GDM1 (cell line): ENCODE results near the gene TMEM255A.
"Not testable (repeated sequence)": the region's sequence is repeated elsewhere in the genome, so short reads cannot be mapped to it uniquely, and the experiment has no call there.

Source experiments
- DNase-seq: peaks from one replicate; lab custom pipeline; 2025; lab: John Stamatoyannopoulos, UW

The TMEM255A gene

GRCh38 chrX:120310861-120311726 lies at the start of gene TMEM255A:
TMEM255A (minus strand) TSS chrX:120311461; CDS start chrX:120311309, 152 bp downstream.
- no peak for DNase-seq

DNA sequence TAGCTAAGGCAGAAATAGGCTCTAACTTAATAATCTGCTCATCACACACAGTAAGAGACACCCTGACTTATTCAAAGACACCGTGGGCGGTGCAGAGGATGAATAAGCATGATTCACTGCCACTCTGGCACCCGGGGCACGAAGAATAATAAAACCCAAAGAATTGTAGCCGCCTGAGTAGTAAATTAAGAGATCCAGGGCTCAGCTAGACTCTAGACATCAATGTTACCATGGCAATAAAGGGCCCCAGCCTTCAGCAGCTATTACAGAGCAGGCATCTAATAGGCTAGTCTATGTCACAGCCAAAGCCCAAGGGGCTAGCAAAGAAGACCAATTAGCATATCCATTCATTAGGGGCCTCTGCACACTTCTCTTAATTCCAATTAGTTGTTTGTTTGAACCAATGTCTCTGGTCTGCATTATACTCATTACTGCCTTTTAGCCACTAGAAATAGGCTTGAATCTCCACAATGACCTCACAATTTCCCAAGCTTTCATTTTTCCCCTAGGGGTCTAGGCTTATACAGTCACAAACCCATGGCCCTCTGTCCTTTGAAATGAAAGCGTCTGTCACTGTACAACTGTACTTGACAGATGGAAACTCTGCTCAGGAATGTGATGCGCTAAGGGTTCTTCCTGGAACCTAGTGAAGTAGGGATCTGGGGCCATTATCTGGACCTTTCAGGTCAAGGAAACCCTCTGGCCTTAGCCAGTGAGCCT lies 47.6 kb upstream of the TMEM255A start:
- no peak for DNase-seq

GRCh38 chrX:120357186-120357585 lies 45.9 kb upstream of the TMEM255A start:
- DNase-seq, result no peak

DNA sequence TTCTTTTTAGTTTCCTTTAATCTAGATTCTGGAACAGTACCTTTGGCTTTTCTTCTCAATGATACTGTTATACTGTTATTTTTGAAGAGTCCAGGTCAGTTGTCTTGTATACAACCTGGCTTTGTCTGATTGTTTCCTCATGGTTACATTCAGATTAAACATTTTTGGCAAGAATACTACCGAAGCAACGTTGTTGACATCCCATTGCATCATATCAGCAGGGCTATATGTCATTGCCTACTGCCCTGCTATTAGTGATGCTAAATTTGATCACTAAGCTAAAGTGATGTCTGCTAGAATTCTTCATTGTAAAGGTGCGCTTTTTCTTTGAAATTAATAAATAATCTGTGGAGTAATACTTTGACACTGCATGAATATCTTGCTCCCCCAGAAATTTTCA lies 44.8 kb upstream of the TMEM255A start:
- no peak for DNase-seq

- no peak for DNase-seq
Measured at GRCh38 chrX:120350450-120351138, 39.3 kb upstream of the TMEM255A start.

GRCh38 chrX:120344566-120344965 lies 33.3 kb upstream of the TMEM255A start:
- not testable (repeated sequence) for DNase-seq

- no peak for DNase-seq
Measured at GRCh38 chrX:120336899-120337298, 25.6 kb upstream of the TMEM255A start.

DNA sequence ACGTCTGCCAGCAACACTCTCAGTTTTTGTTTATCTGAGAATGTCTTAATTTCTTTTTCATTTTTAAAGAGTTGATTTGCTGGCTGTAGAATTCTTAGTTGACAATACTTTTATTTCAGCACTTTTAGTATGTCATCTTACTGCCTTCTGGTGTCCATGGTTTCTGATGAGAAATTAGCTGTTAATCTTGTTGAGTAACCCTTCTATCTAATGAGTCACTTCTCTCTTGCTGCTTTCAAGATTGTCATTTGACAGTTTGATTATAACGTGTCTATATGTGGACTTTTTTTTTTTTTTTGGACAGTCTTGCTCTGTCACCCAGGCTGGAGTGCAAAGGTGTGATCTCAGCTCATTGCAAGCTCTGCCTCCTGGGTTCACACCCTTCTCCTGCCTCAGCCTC lies 24.0 kb upstream of the TMEM255A start:
- no peak for DNase-seq

GRCh38 chrX:120334603-120335002 lies 23.3 kb upstream of the TMEM255A start:
- DNase-seq, result peak; percentile 63

GRCh38 chrX:120334151-120334550 lies 22.9 kb upstream of the TMEM255A start:
- no peak for DNase-seq

GRCh38 chrX:120332394-120332793 lies 21.1 kb upstream of the TMEM255A start:
- DNase-seq, result no peak

GRCh38 chrX:120331116-120331515 lies 19.9 kb upstream of the TMEM255A start:
- DNase-seq, result no peak

GRCh38 chrX:120321520-120322281 lies 10.4 kb upstream of the TMEM255A start:
- DNase-seq, result no peak

GRCh38 chrX:120318411-120318810 lies 7.2 kb upstream of the TMEM255A start:
- DNase-seq, result no peak

DNA sequence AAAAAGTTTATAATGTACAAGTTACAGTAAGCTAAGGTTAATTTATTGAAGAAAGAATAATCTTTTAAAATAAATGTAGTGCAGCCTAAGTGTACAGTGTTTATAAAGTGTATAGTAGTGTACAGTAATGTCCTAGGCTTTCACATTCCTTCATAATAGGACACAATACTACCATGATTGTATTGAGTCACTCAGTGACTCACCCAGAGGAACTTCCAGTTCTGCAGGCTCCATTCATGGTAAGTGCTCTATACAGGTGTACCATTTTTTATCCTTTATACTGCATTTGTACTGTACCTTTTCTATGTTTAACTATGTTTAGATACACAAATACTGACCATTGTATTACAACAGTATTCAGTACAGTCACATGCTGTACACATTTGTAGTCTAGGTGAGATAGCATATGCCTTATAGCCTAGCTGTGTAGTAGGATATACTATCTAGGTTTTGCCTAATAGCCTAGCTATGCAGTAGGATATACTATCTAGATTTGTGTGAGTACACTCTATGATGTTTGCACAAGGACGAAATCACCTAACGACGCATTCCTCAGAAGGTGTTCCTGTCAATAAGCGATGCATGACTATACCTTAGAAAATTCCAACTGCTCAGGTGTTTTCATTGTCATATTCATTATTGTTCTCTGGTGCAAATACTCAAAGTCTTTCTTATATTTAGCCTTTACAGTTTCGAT lies 5.5 kb upstream of the TMEM255A start:
- no peak for DNase-seq

DNA sequence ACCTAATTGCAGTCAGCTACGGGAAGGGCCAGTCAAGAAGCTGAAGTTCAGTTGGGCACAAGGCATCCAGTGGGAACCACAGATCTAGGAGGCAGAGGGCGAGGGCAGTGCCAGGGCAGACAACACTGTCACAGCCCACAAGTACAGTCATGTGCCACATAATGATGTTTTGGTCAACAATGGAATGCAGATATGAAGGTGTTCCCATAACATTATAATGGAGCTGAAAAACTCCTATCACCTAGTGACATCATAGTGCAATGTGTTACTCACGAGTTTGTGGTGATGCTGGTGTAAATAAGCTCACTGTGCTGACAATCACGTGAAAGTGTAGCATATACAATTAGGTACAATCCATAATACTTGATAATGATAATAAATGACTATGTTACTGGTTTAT lies 4.5 kb upstream of the TMEM255A start:
- DNase-seq, result no peak

DNA sequence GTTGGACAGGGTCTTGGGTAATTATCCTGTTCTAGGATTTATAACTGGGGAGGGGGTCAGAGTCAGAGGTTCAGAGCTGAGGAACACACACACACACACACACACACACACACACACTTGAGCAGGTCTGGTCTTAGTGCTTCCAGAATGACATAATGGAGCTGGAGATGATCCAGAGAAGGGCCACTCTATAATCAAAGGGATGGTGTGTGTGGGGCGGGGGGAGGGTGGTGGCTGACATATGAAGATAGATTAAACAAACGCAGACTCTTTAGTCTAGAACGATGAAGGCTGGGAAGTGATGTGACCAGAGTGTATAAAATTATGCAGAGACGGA lies 434 bp upstream of the TMEM255A start:
- no peak for DNase-seq

- no peak for DNase-seq
Measured at GRCh38 chrX:120309873-120310705, 1.2 kb downstream of the TMEM255A start.

- DNase-seq, result peak; percentile 23
Measured at GRCh38 chrX:120308959-120309872, 2.0 kb downstream of the TMEM255A start.
